Measurements from ENCODE around the gene MAP4K3.

The MAP4K3 gene

GRCh38 chr2:39275016-39275415 lies 162.1 kb downstream of the MAP4K3 start:
- DNase-seq (ENCODE audit: low read depth, low spot score) = no peak
- no peak overlapping the region for H3K4me3 ChIP-seq (ENCODE audit: low read depth, low read length)
- no peak for TF ChIP-seq CTCF (IDR thresholded peaks at IDR 0.05; ENCODE audit: low read depth, low read length)
- in situ Hi-C loops (cut with HindIII; ENCODE audit: low sequenced_read_pairs) = no loop called here

GRCh38 chr2:39269941-39270340 lies 167.1 kb downstream of the MAP4K3 start:
- no peak overlapping the region for H3K4me3 ChIP-seq (ENCODE audit: low read depth, low read length)
- no peak for TF ChIP-seq CTCF (IDR thresholded peaks at IDR 0.05; ENCODE audit: low read depth, low read length)
- in situ Hi-C loops (cut with HindIII; ENCODE audit: low sequenced_read_pairs) = no loop called here
- DNase-seq (ENCODE audit: low read depth, low spot score) = no peak

- in situ Hi-C loops (cut with HindIII; ENCODE audit: low sequenced_read_pairs) = no loop called here
- DNase-seq (ENCODE audit: low read depth, low spot score) = peak; percentile 23
- H3K4me3 ChIP-seq (ENCODE audit: low read depth, low read length) = no peak overlapping the region
- TF ChIP-seq CTCF (IDR thresholded peaks at IDR 0.05; ENCODE audit: low read depth, low read length) = no peak
Measured at GRCh38 chr2:39266916-39267434, 170.1 kb downstream of the MAP4K3 start.

- in situ Hi-C loops (cut with HindIII; ENCODE audit: low sequenced_read_pairs) = no loop called here
- TF ChIP-seq CTCF (IDR thresholded peaks at IDR 0.05; ENCODE audit: low read depth, low read length) = no peak
- no peak overlapping the region for H3K4me3 ChIP-seq (ENCODE audit: low read depth, low read length)
- no peak for DNase-seq (ENCODE audit: low read depth, low spot score)
Measured at GRCh38 chr2:39266139-39266805, 170.8 kb downstream of the MAP4K3 start.

- no peak for TF ChIP-seq CTCF (IDR thresholded peaks at IDR 0.05; ENCODE audit: low read depth, low read length)
- no peak for DNase-seq (ENCODE audit: low read depth, low spot score)
- H3K4me3 ChIP-seq (ENCODE audit: low read depth, low read length) = no peak overlapping the region
- in situ Hi-C loops (cut with HindIII; ENCODE audit: low sequenced_read_pairs) = no loop called here
Measured at GRCh38 chr2:39265315-39265714, 171.8 kb downstream of the MAP4K3 start.

GRCh38 chr2:39264733-39265132 lies 172.4 kb downstream of the MAP4K3 start:
- in situ Hi-C loops (cut with HindIII; ENCODE audit: low sequenced_read_pairs) = no loop called here
- no peak for DNase-seq (ENCODE audit: low read depth, low spot score)
- no peak for TF ChIP-seq CTCF (IDR thresholded peaks at IDR 0.05; ENCODE audit: low read depth, low read length)
- H3K4me3 ChIP-seq (ENCODE audit: low read depth, low read length) = no peak overlapping the region

All from astrocyte of the spinal cord (primary cell).